K562 (cell line): ENCODE data around the gene ATP9A. TPM values are rescaled to one million over a fixed set of nuclear protein-coding genes. Genes with fewer than 3 reads are reported as not detected.

Experiments used
- ATAC-seq: fragments of 200-7000 bp; cut with Tn5 transposase; 3 replicates; pipeline ENCODE4 v1.9.1; 2020; ENCODE audit warnings: moderate library complexity
- BruUV-seq: library from RNA; stranded (reverse); fragments of 400-500 nt; replicated peaks from 2 replicates; lab custom pipeline; 2021; lab: Mats Ljungman, UMichigan
- CTCF ChIA-PET: fragments of 300-600 bp; formaldehyde crosslinking; extraction: SDS; loops from one replicate; lab custom pipeline; 2021; ENCODE audit warnings: low intra/inter-chr PET ratio; lab: Yijun Ruan, JAX
- POLR2A ChIA-PET: fragments of 300-600, 350-650 bp; sonication (Branson Sonifier 250); formaldehyde crosslinking; extraction: SDS; loops from one replicate; lab custom pipeline; 2021; ENCODE audit warnings: antibody characterized with exemption, inconsistent platforms; lab: Yijun Ruan, JAX
- DNase-seq, 4 experiments: peaks; one replicate each; pipeline versions ENCODE4 v3.0.0 to v3.0.0-alpha.2; 2011 to 2018; ENCODE audit warnings: low spot score in 3 of 4, mixed read lengths in 3 of 4; ENCODE audit errors: extremely low read depth in 1 of 4
- FAIRE-seq: peaks from 2 replicates; lab custom pipeline; 2011; peaks lifted over from hg19 to GRCh38; lab: Jason Lieb, UNC
- H2AFZ ChIP-seq: 2 replicates; pipeline ENCODE4 v1.6.0; 2011; ENCODE audit warnings: low read depth, low read length, control low read depth, inconsistent platforms
- H3K27ac ChIP-seq: fragments of 200-600 bp; 3 replicates; pipeline ENCODE4 v1.8.0; 2011; ENCODE audit warnings: low read depth, mild to moderate bottlenecking, control low read depth, inconsistent platforms, low read length, moderate library complexity, mixed read lengths; ENCODE audit errors: extremely low read depth
- H3K27me3 ChIP-seq, 2 experiments: fragments of 300-600 bp in 1 of 2; 2 replicates in 1 of 2; 3 replicates in 1 of 2; pipeline versions ENCODE4 v1.6.0 to v1.8.0; 2011; ENCODE audit warnings: inconsistent platforms in 2 of 2, low read length in 2 of 2, mild to moderate bottlenecking in 1 of 2, mixed read lengths in 1 of 2, moderate library complexity in 1 of 2; ENCODE audit not compliant: control insufficient read depth in 2 of 2, insufficient read depth in 2 of 2
- H3K36me3 ChIP-seq: fragments of 300-600 bp; 3 replicates; pipeline ENCODE4 v1.8.0; 2011; ENCODE audit warnings: mild to moderate bottlenecking, low read length, inconsistent platforms; ENCODE audit not compliant: control insufficient read depth, insufficient read depth
- H3K4me1 ChIP-seq, 2 experiments: fragments of 200-600 bp in 1 of 2; replicated peaks in 1 of 2; 2 replicates in 1 of 2; 3 replicates in 1 of 2; pipeline versions ENCODE4 v1.5.1 to v1.8.0; 2011; ENCODE audit warnings: inconsistent platforms in 2 of 2, low read length in 2 of 2, mild to moderate bottlenecking in 1 of 2, mixed read lengths in 1 of 2, moderate library complexity in 1 of 2; ENCODE audit not compliant: control insufficient read depth in 2 of 2, insufficient read depth in 2 of 2
- H3K4me2 ChIP-seq: 2 replicates; pipeline ENCODE4 v1.6.1; 2011; ENCODE audit warnings: low read length, control low read depth, inconsistent platforms, mixed read lengths; ENCODE audit not compliant: insufficient read depth
- H3K4me3 ChIP-seq: fragments of 200-600 bp; sonication (generic), shearing (Covaris generic); 2 replicates; pipeline ENCODE4 v1.5.1; 2016; ENCODE audit warnings: control low read depth, inconsistent platforms
- H3K79me2 ChIP-seq: fragments of 200-600 bp; 3 replicates; pipeline ENCODE4 v1.8.0; 2011; ENCODE audit warnings: low read length, inconsistent platforms; ENCODE audit not compliant: control insufficient read depth, insufficient read depth
- H3K9ac ChIP-seq, 2 experiments: 2 replicates each; pipeline versions ENCODE4 v1.6.0 to v1.6.1; 2011; ENCODE audit warnings: low read depth in 2 of 2, low read length in 2 of 2, control low read depth in 1 of 2, inconsistent platforms in 1 of 2, mild to moderate bottlenecking in 1 of 2, mixed read lengths in 1 of 2; ENCODE audit not compliant: insufficient read depth in 1 of 2
- H3K9me1 ChIP-seq: one replicate; pipeline ENCODE4 v1.6.0; 2011; ENCODE audit warnings: inconsistent platforms, mild to moderate bottlenecking, low read length, moderate library complexity; ENCODE audit not compliant: control insufficient read depth, insufficient read depth
- H3K9me3 ChIP-seq: replicated peaks from 2 replicates; pipeline ENCODE4 v1.5.1; 2011; ENCODE audit warnings: low read depth, low read length, inconsistent platforms; ENCODE audit not compliant: control insufficient read depth, insufficient read depth
- H4K20me1 ChIP-seq: replicated peaks from 2 replicates; pipeline ENCODE4 v1.6.1; 2011; ENCODE audit warnings: low read length, inconsistent platforms, mixed read lengths; ENCODE audit not compliant: control insufficient read depth, insufficient read depth
- ELF4 ChIP-seq: fragments of 450-650 bp; formaldehyde crosslinking; IDR thresholded peaks from 2 replicates; pipeline ENCODE4 v1.4.0; 2022; ENCODE audit warnings: missing genetic modification characterization
- EZH2 ChIP-seq: IDR thresholded peaks from 2 replicates; pipeline ENCODE4 v1.6.1; 2012; ENCODE audit warnings: low read depth, mild to moderate bottlenecking, inconsistent platforms, low read length, borderline replicate concordance
- KAT7 ChIP-seq: sonication (generic); formaldehyde crosslinking; IDR thresholded peaks from 2 replicates; pipeline ENCODE4 v1.8.0; 2022; ENCODE audit warnings: missing genetic modification reagents, mild to moderate bottlenecking, borderline replicate concordance
- PTRF ChIP-seq: fragments of 450-650 bp; IDR thresholded peaks from 2 replicates; pipeline ENCODE4 v1.6.1; 2016; ENCODE audit warnings: mild to moderate bottlenecking, missing genetic modification characterization, missing compliant biosample characterization
- RBM15 ChIP-seq: fragments of 200-400 bp; formaldehyde crosslinking; IDR thresholded peaks from 2 replicates; pipeline ENCODE4 v1.6.1; 2018; ENCODE audit warnings: mild to moderate bottlenecking, low read length, moderate library complexity; ENCODE audit not compliant: insufficient read depth
- RCOR1 ChIP-seq, 2 experiments: IDR thresholded peaks; 2 replicates each; pipeline ENCODE4 v1.6.1; 2012; ENCODE audit warnings: low read depth in 2 of 2, low read length in 2 of 2, borderline replicate concordance in 1 of 2, improper control_type of control experiment in 1 of 2
- RFX7 ChIP-seq: fragments of 250-450 bp; sonication (Bioruptor Pico); IDR thresholded peaks from 2 replicates; pipeline ENCODE4 v1.5.1; 2021; ENCODE audit warnings: mild to moderate bottlenecking
- SPI1 ChIP-seq: IDR thresholded peaks from 2 replicates; pipeline ENCODE4 v1.6.1; 2011; ENCODE audit warnings: low read depth, low read length, control low read depth, borderline replicate concordance
- TAL1 ChIP-seq: fragments of 450-650 bp; IDR thresholded peaks from 2 replicates; pipeline ENCODE4 v1.6.1; 2016; ENCODE audit warnings: mild to moderate bottlenecking
- TBP ChIP-seq: optimal IDR thresholded peaks from 2 replicates; pipeline ENCODE3; 2011; ENCODE audit warnings: low read depth, low read length, improper control_type of control experiment
- YY1 ChIP-seq, 3 experiments: IDR thresholded peaks; 2 replicates each; pipeline ENCODE4 v1.6.1; 2011; ENCODE audit warnings: low read length in 2 of 3, mild to moderate bottlenecking in 2 of 3, moderate library complexity in 2 of 3, borderline replicate concordance in 1 of 3, control low read depth in 1 of 3, low read depth in 1 of 3; ENCODE audit not compliant: insufficient read depth in 3 of 3, insufficient replicate concordance in 2 of 3, control insufficient read depth in 1 of 3, insufficient read length in 1 of 3; ENCODE audit errors: extremely low read depth in 1 of 3
- ZNF212 ChIP-seq: fragments of 450-650 bp; formaldehyde crosslinking; IDR thresholded peaks from 2 replicates; pipeline ENCODE4 v1.4.0; 2020; ENCODE audit warnings: mild to moderate bottlenecking
- ZNF766 ChIP-seq: fragments of 200-800 bp; sonication (Bioruptor generic); conservative IDR thresholded peaks from 2 replicates; pipeline ENCODE4 v1.6.1; 2016; ENCODE audit warnings: missing genetic modification characterization, missing compliant biosample characterization
- ZNF778 ChIP-seq: fragments of 450-650 bp; formaldehyde crosslinking; IDR thresholded peaks from 2 replicates; pipeline ENCODE4 v1.4.0; 2020; ENCODE audit warnings: mild to moderate bottlenecking, moderate library complexity
- WGBS: fragments of 100-300 bp; shearing (Covaris generic); methylation state at CpG from one replicate; pipeline ENCODE4 v1.1.6; 2016; ENCODE audit warnings: low coverage, mixed read lengths; ENCODE audit not compliant: insufficient coverage; ENCODE audit errors: missing lambda C conversion rate; 5-methylcytosine and 5-hydroxymethylcytosine counted together
- in situ Hi-C: fragments of 300-500 bp; cut with MboI; formaldehyde crosslinking; loops from 4 replicates; pipeline ENCODE4 v1.15.0; 2018; ENCODE audit warnings: inconsistent platforms, mixed read lengths
- intact Hi-C: fragments of 100-400 bp; cut with micrococcal nuclease; formaldehyde crosslinking; loops from 2 replicates; pipeline ENCODE4 v1.14.2; 2022
- polyA plus RNA-seq, 8 experiments: library from polyadenylated mRNA; depleted of rRNA in 4 of 8; stranded (reverse) in 5 of 8; unstranded in 3 of 8; fragments of >200 nt; fragmentation: Nextera tagmentation in 2 of 8; fragmentation: Illumina TruSeq in 1 of 8; extraction: Ambion mirVana in 2 of 8; extraction: Trizol in 1 of 8; gene quantifications; 2 replicates each; pipeline versions ENCODE4 v1.2.1 to v1.2.3, GENCODE V29; 2011 to 2014; ENCODE audit warnings: inconsistent platforms in 1 of 8, missing spikeins in 1 of 8
- total RNA-seq, 7 experiments: library from RNA; depleted of rRNA in 6 of 7; stranded (reverse); fragments of >200 nt in 6 of 7; fragmentation: Illumina TruSeq in 2 of 7; extraction: Trizol in 2 of 7; gene quantifications; 2 replicates each; pipeline versions ENCODE4 v1.2.1 to v1.2.3, GENCODE V29; 2011 to 2021; ENCODE audit warnings: low replicate concordance in 1 of 7
- TF ChIP-seq, protein P1 (sequence below): fragments of 250-450 bp; sonication (Bioruptor Pico); IDR thresholded peaks from 2 replicates; pipeline ENCODE4 v1.5.0; 2021
- TF ChIP-seq, protein P2 (sequence below): IDR thresholded peaks from 2 replicates; pipeline ENCODE4 v1.6.1; 2011; ENCODE audit warnings: borderline replicate concordance, low read depth, mild to moderate bottlenecking, moderate library complexity, low read length; ENCODE audit not compliant: insufficient read depth, poor library complexity, severe bottlenecking

The ATP9A gene
- total and polyA plus RNA-seq, 9 of the 15 experiments (the other 6 are each of a cell fraction or from before 2014, with no cell fraction given), result 0.18 to 0.62 (median 0.29) TPM

DNA sequence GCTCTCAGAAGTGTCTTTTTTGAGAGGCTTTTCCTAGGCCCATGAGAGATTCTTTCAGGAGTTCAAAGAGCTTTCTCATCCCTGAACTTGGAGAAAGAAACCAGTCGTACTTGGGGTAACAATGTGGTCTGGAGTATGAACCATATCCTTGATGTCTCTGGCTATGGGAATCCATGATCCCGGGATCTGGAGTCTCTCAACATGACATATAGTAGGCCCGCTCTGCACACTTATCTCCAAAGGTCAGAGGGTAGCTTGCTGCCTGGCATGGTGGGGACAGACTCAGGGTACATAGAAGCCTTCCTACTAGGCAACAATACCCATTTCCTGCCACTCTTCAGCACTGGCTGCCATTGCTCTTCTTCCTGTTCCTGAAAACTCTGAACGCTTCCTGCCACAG, 183.5 kb downstream of the ATP9A start:
- no peaks in the 10 kb centered on the region for H3K9me3 ChIP-seq
- no peak for ATAC-seq
- FAIRE-seq, result no peak
- no peak for TF ChIP-seq RFX7 (CRISPR knock-in tag)
- no peak for TF ChIP-seq ELF4 (CRISPR knock-in tag)
- TF ChIP-seq ZNF778 (CRISPR knock-in tag), result no peak
- no peak for TF ChIP-seq KAT7 (CRISPR knock-in tag)
- TF ChIP-seq TBP, result no peak
- TF ChIP-seq TAL1, result no peak
- no peak for TF ChIP-seq RBM15
- no peak for TF ChIP-seq RCOR1 (IDR thresholded peaks at IDR 0.05; ENCODE audit: borderline replicate concordance in 1 of 2, low read depth in 2 of 2, low read length in 2 of 2)
- no peak for TF ChIP-seq ZNF212 (CRISPR knock-in tag)
- TF ChIP-seq YY1 (IDR thresholded peaks at IDR 0.05; ENCODE audit: borderline replicate concordance in 1 of 3, control insufficient read depth in 1 of 3, extremely low read depth in 1 of 3, insufficient read depth in 3 of 3, insufficient read length in 1 of 3, insufficient replicate concordance in 2 of 3, low read depth in 1 of 3, low read length in 2 of 3), result no peak
- no peak for TF ChIP-seq PTRF (tag)
- TF ChIP-seq, protein P1, sequence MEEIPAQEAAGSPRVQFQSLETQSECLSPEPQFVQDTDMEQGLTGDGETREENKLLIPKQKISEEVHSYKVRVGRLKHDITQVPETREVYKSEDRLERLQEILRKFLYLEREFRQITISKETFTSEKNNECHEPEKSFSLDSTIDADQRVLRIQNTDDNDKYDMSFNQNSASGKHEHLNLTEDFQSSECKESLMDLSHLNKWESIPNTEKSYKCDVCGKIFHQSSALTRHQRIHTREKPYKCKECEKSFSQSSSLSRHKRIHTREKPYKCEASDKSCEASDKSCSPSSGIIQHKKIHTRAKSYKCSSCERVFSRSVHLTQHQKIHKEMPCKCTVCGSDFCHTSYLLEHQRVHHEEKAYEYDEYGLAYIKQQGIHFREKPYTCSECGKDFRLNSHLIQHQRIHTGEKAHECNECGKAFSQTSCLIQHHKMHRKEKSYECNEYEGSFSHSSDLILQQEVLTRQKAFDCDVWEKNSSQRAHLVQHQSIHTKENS (CRISPR knock-in tag), result no peak
- TF ChIP-seq EZH2, result no peak
- TF ChIP-seq ZNF766, result no peak
- TF ChIP-seq, protein P2, sequence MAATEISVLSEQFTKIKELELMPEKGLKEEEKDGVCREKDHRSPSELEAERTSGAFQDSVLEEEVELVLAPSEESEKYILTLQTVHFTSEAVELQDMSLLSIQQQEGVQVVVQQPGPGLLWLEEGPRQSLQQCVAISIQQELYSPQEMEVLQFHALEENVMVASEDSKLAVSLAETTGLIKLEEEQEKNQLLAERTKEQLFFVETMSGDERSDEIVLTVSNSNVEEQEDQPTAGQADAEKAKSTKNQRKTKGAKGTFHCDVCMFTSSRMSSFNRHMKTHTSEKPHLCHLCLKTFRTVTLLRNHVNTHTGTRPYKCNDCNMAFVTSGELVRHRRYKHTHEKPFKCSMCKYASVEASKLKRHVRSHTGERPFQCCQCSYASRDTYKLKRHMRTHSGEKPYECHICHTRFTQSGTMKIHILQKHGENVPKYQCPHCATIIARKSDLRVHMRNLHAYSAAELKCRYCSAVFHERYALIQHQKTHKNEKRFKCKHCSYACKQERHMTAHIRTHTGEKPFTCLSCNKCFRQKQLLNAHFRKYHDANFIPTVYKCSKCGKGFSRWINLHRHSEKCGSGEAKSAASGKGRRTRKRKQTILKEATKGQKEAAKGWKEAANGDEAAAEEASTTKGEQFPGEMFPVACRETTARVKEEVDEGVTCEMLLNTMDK, result no peak
- no peak for TF ChIP-seq SPI1
- no peak overlapping the region for H3K4me3 ChIP-seq
- H3K9me1 ChIP-seq, result no peaks in the 10 kb centered on the region
- H3K27ac ChIP-seq, result no peak overlapping the region
- intact Hi-C loops (no loop called here), in situ Hi-C loops (no loop called here)
- 0 out of 2 replicates have a peak overlapping the region, but pooled peaks have one; percentile 10 for H2AFZ ChIP-seq
- H3K9ac ChIP-seq, result no peak overlapping the region
- no peak overlapping the region for H3K4me2 ChIP-seq
- ChIA-PET POLR2A (no interaction called here), CTCF (no interaction called here)
- WGBS, result 41% methylated on average over 4 of the region's 4 CpGs
- no TSS peak for BruUV-seq
- no peaks in the 10 kb centered on the region for H3K27me3 ChIP-seq
- no peaks in the 10 kb centered on the region for H3K4me1 ChIP-seq
- no peak for DNase-seq
- H4K20me1 ChIP-seq, result no peaks in the 10 kb centered on the region
- H3K79me2 ChIP-seq, result no peaks in the 10 kb centered on the region
- no peaks in the 10 kb centered on the region for H3K36me3 ChIP-seq
